Activated CD4-positive, alpha-beta memory T cell treated with anti-CD3 and anti-CD28 coated beads for 36 hours (primary cell): ENCODE data around the gene NGFR. TPM values are rescaled to one million over a fixed set of nuclear protein-coding genes. Genes with fewer than 3 reads are reported as not detected.

Experiments
- CTCF ChIA-PET: fragments of 350-600 bp; sonication (Branson Sonifier 250); formaldehyde crosslinking; loops from one replicate; lab custom pipeline; 2021; ENCODE audit warnings: antibody characterized with exemption, inconsistent platforms; lab: Charles Lee
- POLR2A ChIA-PET: fragments of 350-600 bp; sonication (Branson Sonifier 250); formaldehyde crosslinking; loops from one replicate; lab custom pipeline; 2021; ENCODE audit warnings: antibody characterized with exemption; lab: Charles Lee
- DNase-seq: peaks from one replicate; pipeline ENCODE4 v3.0.0-alpha.2; 2020
- H3K27ac Mint-ChIP-seq: one replicate; pipeline ENCODE4 v1.8.0; 2021; ENCODE audit warnings: mixed read lengths
- H3K27me3 Mint-ChIP-seq: one replicate; pipeline ENCODE4 v1.8.0; 2021; ENCODE audit warnings: mixed read lengths
- H3K36me3 Mint-ChIP-seq: one replicate; pipeline ENCODE4 v1.8.0; 2021; ENCODE audit warnings: mixed read lengths
- H3K4me1 Mint-ChIP-seq: one replicate; pipeline ENCODE4 v1.8.0; 2021; ENCODE audit warnings: low read depth, mixed read lengths
- H3K4me3 Mint-ChIP-seq: one replicate; pipeline ENCODE4 v1.8.0; 2021; ENCODE audit warnings: mild to moderate bottlenecking, mixed read lengths
- H3K9me3 Mint-ChIP-seq: one replicate; pipeline ENCODE4 v1.8.0; 2021; ENCODE audit warnings: mixed read lengths
- intact Hi-C: fragments of 100-400 bp; cut with micrococcal nuclease; formaldehyde crosslinking; loops from one replicate; pipeline ENCODE4 v1.15.1; 2023
- total RNA-seq, 2 experiments: library from RNA; stranded (reverse); gene quantifications; one replicate each; pipeline ENCODE4 v1.2.3, GENCODE V29; 2021

The NGFR gene
- total RNA-seq, 2 experiments from 2014 or later = 0.17 to 0.21 TPM

DNA sequence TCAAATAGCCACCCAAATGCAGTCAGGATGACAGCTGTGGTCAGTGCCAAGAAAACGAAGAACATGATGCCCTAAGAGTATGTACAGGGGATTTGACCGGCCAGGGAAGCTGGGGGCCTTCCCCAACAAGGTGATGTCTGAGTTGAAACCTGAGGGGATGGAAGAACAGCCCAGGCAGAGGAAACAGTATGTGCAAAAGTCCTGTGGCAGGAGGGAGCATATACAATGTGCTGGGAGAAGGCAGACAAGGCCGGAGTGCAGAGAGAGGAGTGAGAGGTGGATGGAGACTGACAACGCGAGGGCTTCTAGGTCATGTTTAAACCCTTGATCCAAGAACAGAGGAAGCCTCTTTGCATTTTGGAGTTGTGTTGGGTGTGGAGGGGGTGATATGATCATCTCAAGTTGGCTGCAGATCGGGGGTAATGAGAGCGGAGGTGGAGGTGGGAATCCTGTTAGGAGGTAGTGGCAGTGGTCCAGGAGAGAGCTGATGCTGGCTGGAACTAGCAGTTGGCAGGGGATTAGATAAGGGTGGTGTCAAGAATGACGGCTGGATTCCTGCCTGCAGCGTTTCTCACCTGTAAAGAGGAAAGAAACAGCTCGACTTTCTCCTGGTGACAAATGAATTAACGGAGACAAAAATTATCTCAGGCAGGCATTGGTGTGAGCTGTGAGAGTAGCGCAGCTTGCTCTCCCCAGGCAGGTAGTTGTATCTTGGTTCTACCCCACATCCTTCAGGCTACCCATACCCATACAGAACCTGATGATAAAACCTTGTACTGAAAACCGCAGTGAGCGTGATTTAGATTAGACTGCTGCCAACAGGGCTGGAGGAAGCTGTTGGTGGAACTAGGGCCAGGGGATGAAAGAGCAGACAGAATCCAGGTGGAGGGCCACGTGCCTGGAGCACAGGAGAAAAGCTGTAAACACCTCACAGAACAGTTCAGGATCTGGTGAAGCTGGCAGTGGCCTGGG lies 37.2 kb upstream of the NGFR start:
- no peaks in the 10 kb centered on the region for H3K9me3 Mint-ChIP-seq
- no peak for DNase-seq
- no peak overlapping the region for H3K4me3 Mint-ChIP-seq
- H3K27ac Mint-ChIP-seq = no peak overlapping the region
- intact Hi-C loops = no loop called here
- CTCF ChIA-PET = interaction anchor here (1.6 kb wide), 1 partner anchor 39 kb away, joined by 4 read pairs; no protein-coding TSS in a partner anchor
- POLR2A ChIA-PET = no interaction called here
- peaks cover 36% of the 10 kb centered on the region for H3K27me3 Mint-ChIP-seq
- H3K4me1 Mint-ChIP-seq = no peaks in the 10 kb centered on the region
- no peaks in the 10 kb centered on the region for H3K36me3 Mint-ChIP-seq

- no peaks in the 10 kb centered on the region for H3K4me1 Mint-ChIP-seq
- no peak for DNase-seq
- peaks cover 47% of the 10 kb centered on the region for H3K27me3 Mint-ChIP-seq
- ChIA-PET POLR2A (no interaction called here), CTCF (no interaction called here)
- peaks cover 8% of the 10 kb centered on the region for H3K9me3 Mint-ChIP-seq
- H3K36me3 Mint-ChIP-seq = no peaks in the 10 kb centered on the region
- no peak overlapping the region for H3K27ac Mint-ChIP-seq
- no peak overlapping the region for H3K4me3 Mint-ChIP-seq
- intact Hi-C loops = no loop called here
Measured at GRCh38 chr17:49459401-49459984, 35.6 kb upstream of the NGFR start.

DNA sequence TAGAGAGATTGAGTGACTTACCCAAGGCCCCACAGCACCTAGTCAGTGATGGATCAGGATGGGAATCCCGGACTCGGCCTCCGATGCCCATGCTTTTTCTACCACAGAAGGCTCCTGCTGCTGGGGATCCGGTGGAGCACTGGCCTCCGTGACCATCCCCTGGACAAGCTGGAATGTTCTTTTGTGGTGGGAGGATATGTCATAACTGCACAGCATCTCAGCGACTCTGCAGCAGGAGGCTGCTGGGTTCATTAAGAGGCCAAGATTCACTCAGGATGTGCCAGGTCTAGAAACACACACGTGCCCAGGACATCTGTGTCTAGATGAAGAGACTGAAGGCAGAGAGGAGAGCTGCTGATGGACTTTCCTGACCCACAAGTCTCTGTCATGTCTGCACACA lies 34.7 kb upstream of the NGFR start:
- Mint-ChIP-seq H3K27ac (no peak overlapping the region), H3K9me3 (peaks cover 8% of the 10 kb centered on the region), H3K36me3 (no peaks in the 10 kb centered on the region), H3K4me1 (no peaks in the 10 kb centered on the region), H3K4me3 (no peak overlapping the region), H3K27me3 (peaks cover 47% of the 10 kb centered on the region)
- no peak for DNase-seq
- POLR2A ChIA-PET = no interaction called here
- CTCF ChIA-PET = interaction anchor here (0.6 to 1.9 kb wide), 3 partner anchors 37 to 96 kb away, joined by 3 to 9 read pairs (median 4); no protein-coding TSS in a partner anchor
- intact Hi-C loops = no loop called here

DNA sequence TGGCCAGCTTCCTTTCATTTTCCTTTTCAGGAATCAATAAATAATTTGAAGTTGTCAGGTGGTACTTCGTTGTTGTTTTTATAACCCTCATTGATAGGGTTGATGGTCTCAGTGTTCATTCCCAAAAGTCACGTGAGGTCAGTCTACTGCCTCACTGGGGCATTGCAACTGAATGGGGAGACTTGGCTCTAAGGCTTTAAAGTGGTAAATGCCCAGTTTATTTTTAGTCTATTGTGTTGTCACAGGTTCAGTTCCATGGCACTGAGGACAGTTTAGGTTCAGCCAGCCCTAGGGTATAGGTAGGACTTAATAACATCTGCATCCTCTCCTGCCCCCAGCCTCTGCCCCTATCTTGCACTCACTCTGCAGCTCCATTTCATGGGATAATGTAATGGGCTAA lies 33.5 kb upstream of the NGFR start:
- H3K27ac Mint-ChIP-seq = no peak overlapping the region
- peaks cover 8% of the 10 kb centered on the region for H3K9me3 Mint-ChIP-seq
- ChIA-PET CTCF (interaction anchor here (1.9 kb wide), 1 partner anchor 94 kb away, joined by 9 read pairs; no protein-coding TSS in a partner anchor), POLR2A (no interaction called here)
- DNase-seq = no peak
- no peaks in the 10 kb centered on the region for H3K4me1 Mint-ChIP-seq
- H3K4me3 Mint-ChIP-seq = no peak overlapping the region
- peaks cover 40% of the 10 kb centered on the region for H3K27me3 Mint-ChIP-seq
- intact Hi-C loops = no loop called here
- H3K36me3 Mint-ChIP-seq = no peaks in the 10 kb centered on the region

DNA sequence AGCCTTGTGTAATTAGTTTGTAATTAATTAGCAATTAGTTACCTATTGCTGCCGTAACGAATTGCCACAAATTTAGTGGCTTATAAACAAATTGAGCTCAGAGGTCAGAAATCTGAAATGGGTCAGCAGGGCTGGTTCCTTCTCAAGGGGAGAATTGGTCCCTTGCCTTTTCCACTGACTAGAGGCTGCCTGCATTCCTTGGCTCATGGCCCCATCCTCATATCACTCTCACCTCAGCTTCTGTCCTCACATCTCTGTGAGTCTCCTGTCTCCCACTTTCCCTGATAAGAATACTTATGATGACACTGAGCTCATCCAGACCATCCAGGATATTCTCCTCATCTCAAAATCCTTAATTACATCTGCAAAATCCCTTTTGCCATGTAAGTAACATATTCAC lies 31.0 kb upstream of the NGFR start:
- DNase-seq = no peak
- ChIA-PET POLR2A (no interaction called here), CTCF (interaction anchor here (1.3 kb wide), 1 partner anchor 32 kb away, joined by 3 read pairs; no protein-coding TSS in a partner anchor)
- H3K36me3 Mint-ChIP-seq = no peaks in the 10 kb centered on the region
- no peaks in the 10 kb centered on the region for H3K4me1 Mint-ChIP-seq
- no peak overlapping the region for H3K4me3 Mint-ChIP-seq
- H3K9me3 Mint-ChIP-seq = peaks cover 8% of the 10 kb centered on the region
- H3K27me3 Mint-ChIP-seq = peaks cover 37% of the 10 kb centered on the region
- H3K27ac Mint-ChIP-seq = no peak overlapping the region
- intact Hi-C loops = no loop called here

GRCh38 chr17:49465331-49465903 lies 29.7 kb upstream of the NGFR start:
- H3K36me3 Mint-ChIP-seq = no peaks in the 10 kb centered on the region
- H3K27me3 Mint-ChIP-seq = peaks cover 39% of the 10 kb centered on the region
- intact Hi-C loops = no loop called here
- ChIA-PET POLR2A (interaction anchor here (0.6 kb wide), 1 partner anchor 338 kb away, joined by 3 read pairs; no protein-coding TSS in a partner anchor), CTCF (no interaction called here)
- DNase-seq = no peak
- H3K9me3 Mint-ChIP-seq = peaks cover 8% of the 10 kb centered on the region
- no peak overlapping the region for H3K27ac Mint-ChIP-seq
- no peak overlapping the region for H3K4me3 Mint-ChIP-seq
- H3K4me1 Mint-ChIP-seq = peaks cover 2% of the 10 kb centered on the region

DNA sequence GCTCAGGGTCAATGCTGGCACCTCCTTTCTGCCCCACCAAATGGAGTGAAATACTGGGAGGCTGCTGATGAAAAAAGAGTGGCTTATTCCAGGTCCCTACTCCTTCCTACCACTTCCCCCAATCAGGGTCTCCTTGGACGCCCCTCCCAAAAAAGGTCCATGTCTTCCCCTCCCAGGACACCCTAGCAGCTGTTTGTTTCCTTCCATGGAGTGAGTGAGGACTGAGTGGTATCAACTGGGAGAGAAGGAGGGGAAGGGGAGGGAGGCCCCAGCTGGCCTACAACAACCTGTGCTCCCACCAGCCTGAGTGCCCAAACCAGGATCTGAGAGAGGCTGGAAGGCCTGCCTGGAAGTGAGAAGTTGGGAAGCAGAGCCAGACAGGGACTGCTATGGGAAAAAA lies 28.7 kb upstream of the NGFR start:
- no peaks in the 10 kb centered on the region for H3K36me3 Mint-ChIP-seq
- intact Hi-C loops = no loop called here
- peaks cover 46% of the 10 kb centered on the region for H3K27me3 Mint-ChIP-seq
- ChIA-PET CTCF (interaction anchor here (0.8 kb wide), 1 partner anchor 53 kb away, joined by 3 read pairs; no protein-coding TSS in a partner anchor), POLR2A (no interaction called here)
- no peak overlapping the region for H3K4me3 Mint-ChIP-seq
- no peak overlapping the region for H3K27ac Mint-ChIP-seq
- H3K4me1 Mint-ChIP-seq = peaks cover 5% of the 10 kb centered on the region
- no peak for DNase-seq
- peaks cover 8% of the 10 kb centered on the region for H3K9me3 Mint-ChIP-seq

DNA sequence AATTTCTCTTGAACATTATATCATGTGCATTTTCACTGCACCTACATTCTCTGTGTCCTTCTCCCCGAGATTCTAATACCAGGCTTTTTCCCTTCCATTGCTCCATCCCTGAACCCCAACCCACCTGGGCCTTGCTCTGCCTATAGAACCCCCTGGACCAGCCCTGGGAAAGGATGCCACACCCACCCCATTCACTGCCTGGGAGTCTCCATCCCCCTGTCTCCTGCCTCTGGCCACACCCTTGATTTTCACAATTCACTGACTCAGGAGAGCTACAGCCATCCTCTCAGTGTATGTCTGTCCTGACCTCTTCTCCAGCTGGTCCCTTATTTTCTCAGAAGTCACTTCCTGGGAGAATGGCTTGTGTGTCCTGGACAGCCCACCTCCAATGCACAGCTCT lies 27.9 kb upstream of the NGFR start:
- CTCF ChIA-PET = interaction anchor here (0.7 kb wide), 1 partner anchor 89 kb away, joined by 3 read pairs; no protein-coding TSS in a partner anchor
- POLR2A ChIA-PET = no interaction called here

GRCh38 chr17:49468811-49469385 lies 26.2 kb upstream of the NGFR start:
- intact Hi-C loops = no loop called here
- ChIA-PET POLR2A (no interaction called here), CTCF (no interaction called here)
- peaks cover 53% of the 10 kb centered on the region for H3K27me3 Mint-ChIP-seq
- DNase-seq = no peak
- H3K27ac Mint-ChIP-seq = no peak overlapping the region
- H3K4me3 Mint-ChIP-seq = no peak overlapping the region
- H3K4me1 Mint-ChIP-seq = peaks cover 5% of the 10 kb centered on the region
- H3K9me3 Mint-ChIP-seq = peaks cover 4% of the 10 kb centered on the region
- H3K36me3 Mint-ChIP-seq = no peaks in the 10 kb centered on the region

More for the DNA sequence above, 27.9 kb upstream of the NGFR start:
- Mint-ChIP-seq H3K27ac (no peak overlapping the region), H3K27me3 (peaks cover 54% of the 10 kb centered on the region), H3K4me3 (no peak overlapping the region), H3K4me1 (peaks cover 5% of the 10 kb centered on the region), H3K36me3 (no peaks in the 10 kb centered on the region), H3K9me3 (peaks cover 8% of the 10 kb centered on the region)
- DNase-seq = no peak
- intact Hi-C loops = no loop called here

DNA sequence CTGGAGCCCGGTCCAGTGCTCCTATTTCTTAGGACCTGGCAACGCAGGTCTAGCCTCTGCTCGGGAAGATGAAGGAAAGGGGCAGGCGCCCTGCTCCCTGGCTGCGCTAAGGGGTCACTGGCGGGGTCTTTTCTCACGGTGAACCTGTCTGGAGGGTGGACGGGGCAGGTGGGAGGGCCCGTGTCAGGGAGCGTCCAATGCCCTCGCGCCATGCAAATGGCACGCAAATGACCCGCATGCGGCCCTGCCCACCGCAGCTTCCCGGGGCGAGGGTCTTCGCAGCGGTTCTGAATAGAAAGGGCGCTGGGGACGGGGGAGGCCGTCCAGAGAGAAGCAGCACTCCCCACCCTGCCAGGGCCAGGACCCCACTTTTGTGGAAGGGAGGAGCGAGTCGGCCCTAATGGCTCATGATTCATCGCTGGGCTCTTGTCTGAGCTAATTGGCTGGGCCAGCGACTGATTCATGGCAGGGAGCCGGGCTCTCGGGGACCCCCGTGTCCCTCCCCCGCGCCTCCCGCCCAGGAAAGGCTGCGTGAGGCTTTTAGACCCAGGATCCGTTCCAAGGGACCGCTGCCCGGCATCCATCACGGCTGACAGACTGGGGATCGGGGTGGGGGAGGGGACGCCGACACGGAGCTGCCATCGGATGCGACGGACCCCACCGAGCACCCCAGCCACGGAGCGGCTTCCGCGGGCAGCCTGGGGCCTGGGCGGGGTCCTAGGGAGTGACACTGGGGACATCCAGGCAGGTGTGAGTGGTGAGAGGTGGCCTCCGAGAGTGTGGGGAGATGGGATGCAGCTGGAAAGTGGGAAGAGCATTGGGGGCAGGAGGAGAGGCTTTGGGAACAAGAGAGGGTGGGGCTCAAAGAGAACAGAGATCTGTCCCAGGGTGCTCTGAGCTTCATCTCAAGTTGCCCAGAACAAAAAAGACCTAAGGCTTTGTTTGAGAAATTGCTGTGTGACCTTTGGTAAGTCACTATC lies 25.0 kb upstream of the NGFR start:
- intact Hi-C loops = no loop called here
- ChIA-PET CTCF (interaction anchor here (0.6 kb wide), 1 partner anchor 128 kb away, joined by 3 read pairs; no protein-coding TSS in a partner anchor), POLR2A (no interaction called here)
- H3K9me3 Mint-ChIP-seq = peaks cover 7% of the 10 kb centered on the region
- H3K4me3 Mint-ChIP-seq = no peak overlapping the region
- no peak overlapping the region for H3K27ac Mint-ChIP-seq
- no peak for DNase-seq
- no peaks in the 10 kb centered on the region for H3K36me3 Mint-ChIP-seq
- H3K27me3 Mint-ChIP-seq = peaks cover 58% of the 10 kb centered on the region
- H3K4me1 Mint-ChIP-seq = peaks cover 5% of the 10 kb centered on the region
